ENCODE measurements around the gene SND1.

GRCh38 chr7:127820732-127821085 lies 168.7 kb downstream of the SND1 start:
- TF ChIP-seq CTCF (IDR thresholded peaks at IDR 0.05) (no peak), POLR2A (IDR thresholded peaks at IDR 0.05) (no peak)
